OCI-LY7 (cell line): ENCODE measurements around the gene THOC7. TPM values are rescaled to one million over a fixed set of nuclear protein-coding genes. Genes with fewer than 3 reads are reported as not detected.

Source experiments
- BruUV-seq: library from RNA; stranded (reverse); fragments of 400-500 nt; replicated peaks from 2 replicates; lab custom pipeline; 2021; lab: Mats Ljungman, UMichigan
- CTCF ChIA-PET: fragments of 300-600 bp; sonication (Branson Sonifier 250); formaldehyde crosslinking; loops from one replicate; lab custom pipeline; 2022; ENCODE audit warnings: antibody characterized with exemption; ENCODE audit not compliant: unreplicated experiment; lab: Charles Lee
- POLR2A ChIA-PET: fragments of 300-600 bp; sonication (Branson Sonifier 250); formaldehyde crosslinking; loops from one replicate; lab custom pipeline; 2022; ENCODE audit warnings: antibody characterized with exemption; lab: Charles Lee
- DNase-seq: peaks from one replicate; pipeline ENCODE4 v3.0.0-alpha.2; 2015; ENCODE audit warnings: low spot score
- H2AFZ ChIP-seq: fragments of 200-600 bp; sonication (generic), shearing (Covaris generic); 2 replicates; pipeline ENCODE4 v1.6.1; 2014; ENCODE audit warnings: mild to moderate bottlenecking, antibody characterized with exemption, low read length, moderate library complexity
- H3K27ac ChIP-seq: fragments of 200-600 bp; sonication (generic); 2 replicates; pipeline ENCODE4 v1.5.1; 2014; ENCODE audit warnings: mixed run types, low read depth, mild to moderate bottlenecking, moderate library complexity, low read length, inconsistent platforms; ENCODE audit not compliant: poor library complexity, severe bottlenecking
- H3K36me3 ChIP-seq: fragments of 200-600 bp; sonication (generic); 2 replicates; pipeline ENCODE4 v1.6.1; 2014; ENCODE audit warnings: mild to moderate bottlenecking, antibody characterized with exemption, low read length, moderate library complexity, mixed read lengths; ENCODE audit not compliant: insufficient read depth
- H3K4me1 ChIP-seq: fragments of 200-600 bp; sonication (generic); 2 replicates; pipeline ENCODE4 v1.5.1; 2014; ENCODE audit warnings: mild to moderate bottlenecking, low read length; ENCODE audit not compliant: insufficient read depth, poor library complexity, severe bottlenecking
- H3K4me2 ChIP-seq: fragments of 200-600 bp; sonication (generic); 2 replicates; pipeline ENCODE4 v1.6.1; 2014; ENCODE audit warnings: mild to moderate bottlenecking, low read length
- H3K4me3 ChIP-seq: fragments of 200-600 bp; sonication (generic); 2 replicates; pipeline ENCODE4 v1.5.1; 2014; ENCODE audit warnings: mild to moderate bottlenecking, low read depth, low read length; ENCODE audit not compliant: poor library complexity, severe bottlenecking
- H3K79me2 ChIP-seq: fragments of 200-600 bp; sonication (generic); 2 replicates; pipeline ENCODE4 v1.6.1; 2016; ENCODE audit warnings: low read depth, mild to moderate bottlenecking, low read length, moderate library complexity, mixed read lengths; ENCODE audit not compliant: insufficient read depth
- H3K9me2 ChIP-seq: fragments of 200-600 bp; sonication (generic); 2 replicates; pipeline ENCODE4 v1.6.1; 2016; ENCODE audit warnings: mild to moderate bottlenecking, low read length, mixed read lengths; ENCODE audit not compliant: insufficient read depth
- H3K9me3 ChIP-seq: fragments of 200-600 bp; sonication (generic); 2 replicates; pipeline ENCODE4 v1.6.1; 2014; ENCODE audit warnings: mild to moderate bottlenecking, mixed run types, low read length, mixed read lengths
- H4K20me1 ChIP-seq: fragments of 200-600 bp; sonication (generic); 2 replicates; pipeline ENCODE4 v1.6.1; 2014; ENCODE audit warnings: mild to moderate bottlenecking, antibody characterized with exemption, low read length, moderate library complexity, mixed read lengths; ENCODE audit not compliant: insufficient read depth
- EZH2phosphoT487 ChIP-seq: fragments of 200-600 bp; sonication (generic); IDR thresholded peaks from 2 replicates; pipeline ENCODE4 v1.6.1; 2018; ENCODE audit warnings: low read depth, borderline replicate concordance, mild to moderate bottlenecking, mixed run types, antibody characterized with exemption, low read length, moderate library complexity, mixed read lengths
- intact Hi-C: fragments of 100-400 bp; cut with micrococcal nuclease; formaldehyde crosslinking; loops from one replicate; pipeline ENCODE4 v1.10.0; 2022; ENCODE audit not compliant: unreplicated experiment
- total RNA-seq, 2 experiments: library from RNA; depleted of rRNA in 1 of 2; stranded (reverse); fragments of >200 nt in 1 of 2; shearing (Covaris generic) in 1 of 2; gene quantifications; 2 replicates each; pipeline ENCODE4 v1.2.3, GENCODE V29; 2014 to 2022
- TF ChIP-seq, protein P1 (sequence below): fragments of 200-600 bp; sonication (generic); conservative IDR thresholded peaks from 2 replicates; pipeline ENCODE4 v1.5.1; 2014; ENCODE audit warnings: mild to moderate bottlenecking, antibody characterized with exemption, low read length, moderate library complexity, mixed read lengths

THOC7 gene
- total RNA-seq, 2 experiments from 2014 or later, result 62.2 to 103 TPM

DNA sequence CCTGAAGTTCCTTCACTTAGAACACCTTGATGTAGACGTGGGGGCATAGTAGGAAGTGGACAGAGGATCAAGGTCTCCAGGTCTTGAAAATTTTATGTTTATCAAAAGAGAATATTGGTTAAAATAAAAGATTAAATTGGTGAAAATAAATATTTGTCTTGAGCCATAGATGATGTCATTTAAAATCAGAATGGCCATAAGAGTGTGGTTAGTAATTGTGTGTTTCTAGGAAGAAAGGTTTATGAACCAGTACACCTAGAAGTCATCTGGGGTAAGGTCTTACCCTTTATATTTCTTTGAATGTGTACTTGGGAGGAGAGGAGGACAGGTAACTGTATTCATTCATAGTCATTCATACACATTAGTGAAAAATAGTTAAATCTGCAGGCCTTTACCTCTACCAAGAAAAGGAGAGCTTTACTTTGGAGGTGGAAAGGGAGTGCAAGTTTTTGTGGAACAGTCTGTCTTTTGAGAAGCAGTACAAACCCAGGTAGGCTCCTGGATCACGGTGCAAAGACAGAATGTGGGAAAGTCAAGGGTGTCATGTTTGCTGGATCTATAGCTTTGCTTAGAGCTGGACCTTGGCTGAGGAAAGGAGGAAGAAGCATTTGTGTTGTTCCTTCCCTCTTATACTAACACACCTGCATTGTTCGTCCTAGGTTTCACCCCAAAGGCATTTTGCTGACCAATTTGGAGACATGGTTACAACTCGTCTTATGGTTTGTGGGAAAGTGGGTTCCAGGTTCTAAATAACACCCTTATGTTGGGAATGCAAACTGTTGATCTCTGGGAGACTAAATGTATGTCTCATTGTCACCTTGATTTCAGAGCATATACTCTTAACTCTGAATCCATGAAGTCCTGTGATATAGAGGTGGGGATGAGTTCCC, 42.4 kb upstream of the THOC7 start:
- DNase-seq, result no peak
- Histone ChIP-seq H3K9me3 (no peaks in the 10 kb centered on the region), H4K20me1 (peaks cover 11% of the 10 kb centered on the region; the same call in 1 of the 2 replicates), H3K4me3 (no peak overlapping the region), H3K79me2 (peaks cover 4% of the 10 kb centered on the region; the same call in 1 of the 2 replicates), H3K9me2 (no peaks in the 10 kb centered on the region), H3K36me3 (peaks cover 50% of the 10 kb centered on the region), H2AFZ (no peak overlapping the region), H3K4me2 (no peak overlapping the region), H3K4me1 (peaks cover 6% of the 10 kb centered on the region), H3K27ac (no peak overlapping the region)
- no peak for TF ChIP-seq EZH2phosphoT487
- TF ChIP-seq, protein P1, sequence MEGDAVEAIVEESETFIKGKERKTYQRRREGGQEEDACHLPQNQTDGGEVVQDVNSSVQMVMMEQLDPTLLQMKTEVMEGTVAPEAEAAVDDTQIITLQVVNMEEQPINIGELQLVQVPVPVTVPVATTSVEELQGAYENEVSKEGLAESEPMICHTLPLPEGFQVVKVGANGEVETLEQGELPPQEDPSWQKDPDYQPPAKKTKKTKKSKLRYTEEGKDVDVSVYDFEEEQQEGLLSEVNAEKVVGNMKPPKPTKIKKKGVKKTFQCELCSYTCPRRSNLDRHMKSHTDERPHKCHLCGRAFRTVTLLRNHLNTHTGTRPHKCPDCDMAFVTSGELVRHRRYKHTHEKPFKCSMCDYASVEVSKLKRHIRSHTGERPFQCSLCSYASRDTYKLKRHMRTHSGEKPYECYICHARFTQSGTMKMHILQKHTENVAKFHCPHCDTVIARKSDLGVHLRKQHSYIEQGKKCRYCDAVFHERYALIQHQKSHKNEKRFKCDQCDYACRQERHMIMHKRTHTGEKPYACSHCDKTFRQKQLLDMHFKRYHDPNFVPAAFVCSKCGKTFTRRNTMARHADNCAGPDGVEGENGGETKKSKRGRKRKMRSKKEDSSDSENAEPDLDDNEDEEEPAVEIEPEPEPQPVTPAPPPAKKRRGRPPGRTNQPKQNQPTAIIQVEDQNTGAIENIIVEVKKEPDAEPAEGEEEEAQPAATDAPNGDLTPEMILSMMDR, result no peak
- POLR2A ChIA-PET, result no interaction called here
- CTCF ChIA-PET, result no interaction called here
- no TSS peak for BruUV-seq
- intact Hi-C loops, result no loop called here

DNA sequence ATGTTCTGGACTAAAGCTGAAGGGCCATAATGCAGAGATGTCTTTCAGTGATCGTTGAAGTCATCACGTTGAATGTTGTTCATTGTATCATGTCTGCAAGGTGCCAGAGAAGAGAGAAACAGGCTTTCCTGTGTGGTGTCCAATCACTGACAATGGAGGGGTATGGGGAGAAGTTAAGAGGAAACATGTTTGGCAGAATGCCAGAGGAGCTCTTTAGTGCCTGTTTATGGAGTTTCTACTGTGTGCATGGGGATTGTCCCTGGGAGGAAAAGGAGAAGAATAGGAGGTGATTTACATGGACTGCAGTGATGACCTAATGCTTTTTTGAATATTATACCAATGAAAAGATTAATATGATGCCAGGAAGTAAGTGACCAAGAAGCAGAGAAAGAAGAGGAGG, 36.9 kb upstream of the THOC7 start:
- H4K20me1 ChIP-seq, result 0 out of 2 replicates have a peak, but pooled peaks cover 16% of the 10 kb centered on the region
- H3K9me2 ChIP-seq, result no peaks in the 10 kb centered on the region
- peaks cover 67% of the 10 kb centered on the region for H3K36me3 ChIP-seq
- no peak overlapping the region for H3K4me2 ChIP-seq
- no peaks in the 10 kb centered on the region for H3K9me3 ChIP-seq
- intact Hi-C loops, result no loop called here
- H3K27ac ChIP-seq, result no peak overlapping the region
- H2AFZ ChIP-seq, result no peak overlapping the region
- CTCF ChIA-PET, result no interaction called here
- POLR2A ChIA-PET, result interaction anchor here (0.5 to 1.2 kb wide), 3 partner anchors 8 to 1738 kb away, joined by 3 to 5 read pairs (median 4); no protein-coding TSS in a partner anchor
- H3K79me2 ChIP-seq, result peaks cover 21% of the 10 kb centered on the region; the same call in 1 of the 2 replicates
- peaks cover 12% of the 10 kb centered on the region for H3K4me1 ChIP-seq
- no TSS peak for BruUV-seq
- TF ChIP-seq EZH2phosphoT487, result no peak
- TF ChIP-seq, protein P1, result no peak
- DNase-seq, result no peak
- H3K4me3 ChIP-seq, result no peak overlapping the region
